Tracheal epithelial cell (primary cell): Measurements from ENCODE around the gene ESCO1. TPM values are rescaled to one million over a fixed set of nuclear protein-coding genes. Genes with fewer than 3 reads are reported as not detected.

Experiments used
- total RNA-seq: library from RNA; depleted of rRNA; stranded (reverse); fragments of >200 nt; gene quantifications from 2 replicates; pipeline ENCODE4 v1.2.1, GENCODE V29; 2014

The ESCO1 gene, protein sequence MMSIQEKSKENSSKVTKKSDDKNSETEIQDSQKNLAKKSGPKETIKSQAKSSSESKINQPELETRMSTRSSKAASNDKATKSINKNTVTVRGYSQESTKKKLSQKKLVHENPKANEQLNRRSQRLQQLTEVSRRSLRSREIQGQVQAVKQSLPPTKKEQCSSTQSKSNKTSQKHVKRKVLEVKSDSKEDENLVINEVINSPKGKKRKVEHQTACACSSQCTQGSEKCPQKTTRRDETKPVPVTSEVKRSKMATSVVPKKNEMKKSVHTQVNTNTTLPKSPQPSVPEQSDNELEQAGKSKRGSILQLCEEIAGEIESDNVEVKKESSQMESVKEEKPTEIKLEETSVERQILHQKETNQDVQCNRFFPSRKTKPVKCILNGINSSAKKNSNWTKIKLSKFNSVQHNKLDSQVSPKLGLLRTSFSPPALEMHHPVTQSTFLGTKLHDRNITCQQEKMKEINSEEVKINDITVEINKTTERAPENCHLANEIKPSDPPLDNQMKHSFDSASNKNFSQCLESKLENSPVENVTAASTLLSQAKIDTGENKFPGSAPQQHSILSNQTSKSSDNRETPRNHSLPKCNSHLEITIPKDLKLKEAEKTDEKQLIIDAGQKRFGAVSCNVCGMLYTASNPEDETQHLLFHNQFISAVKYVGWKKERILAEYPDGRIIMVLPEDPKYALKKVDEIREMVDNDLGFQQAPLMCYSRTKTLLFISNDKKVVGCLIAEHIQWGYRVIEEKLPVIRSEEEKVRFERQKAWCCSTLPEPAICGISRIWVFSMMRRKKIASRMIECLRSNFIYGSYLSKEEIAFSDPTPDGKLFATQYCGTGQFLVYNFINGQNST
- total RNA-seq: 17.8 and 18.1 TPM in 2 replicates

GRCh38 chr18:21600526-21601410 is at the start of gene ESCO1:
TSS of gene ESCO1 (minus strand) at chr18:21600704. CDS start at chr18:21574843, 25,861 bp downstream.

GRCh38 chr18:21612125-21613039 is 11.9 kb upstream of the ESCO1 start, which contains the start of gene SNRPD1:
TSS of gene SNRPD1 (plus strand) at chr18:21612314. CDS start at chr18:21612430, 116 bp downstream.

Other genes with a start within 250 kb of the ESCO1 start
- 9.8 and 15.9 TPM in 2 replicates for gene SNRPD1, start 11.6 kb upstream of the ESCO1 start, total RNA-seq
- gene ABHD3, start 104.1 kb upstream of the ESCO1 start, total RNA-seq: 6.7 and 7.9 TPM in 2 replicates
- gene MIB1, start 140.1 kb upstream of the ESCO1 start, total RNA-seq: 73.3 and 84.4 TPM in 2 replicates